Mucosa of stomach (tissue), 1 donor: Measurements from ENCODE around the gene AHCYL2.
"Not testable (repeated sequence)": the region's sequence is repeated elsewhere in the genome, so short reads cannot be mapped to it uniquely, and the experiment has no call there.

Experiments used
- H3K27me3 ChIP-seq: one replicate; pipeline ENCODE4 v1.7.0; 2013; ENCODE audit warnings: mild to moderate bottlenecking, low read length; ENCODE audit not compliant: control insufficient read depth, insufficient read depth
- H3K36me3 ChIP-seq: one replicate; pipeline ENCODE4 v1.7.0; 2013; ENCODE audit warnings: low read length; ENCODE audit not compliant: control insufficient read depth, insufficient read depth
- H3K4me1 ChIP-seq: one replicate; pipeline ENCODE4 v1.7.0; 2013; ENCODE audit warnings: mild to moderate bottlenecking, low read length; ENCODE audit not compliant: control insufficient read depth, insufficient read depth
- H3K4me3 ChIP-seq: one replicate; pipeline ENCODE4 v1.7.0; 2013; ENCODE audit warnings: low read length
- H3K9ac ChIP-seq: one replicate; pipeline ENCODE4 v1.7.0; 2013; ENCODE audit warnings: mild to moderate bottlenecking, low read length, moderate library complexity
- H3K9me3 ChIP-seq: one replicate; pipeline ENCODE4 v1.7.0; 2013; ENCODE audit warnings: mild to moderate bottlenecking, low read length, moderate library complexity; ENCODE audit not compliant: control insufficient read depth
- donor health status: Pancreatic carcinoma.

AHCYL2 gene

DNA sequence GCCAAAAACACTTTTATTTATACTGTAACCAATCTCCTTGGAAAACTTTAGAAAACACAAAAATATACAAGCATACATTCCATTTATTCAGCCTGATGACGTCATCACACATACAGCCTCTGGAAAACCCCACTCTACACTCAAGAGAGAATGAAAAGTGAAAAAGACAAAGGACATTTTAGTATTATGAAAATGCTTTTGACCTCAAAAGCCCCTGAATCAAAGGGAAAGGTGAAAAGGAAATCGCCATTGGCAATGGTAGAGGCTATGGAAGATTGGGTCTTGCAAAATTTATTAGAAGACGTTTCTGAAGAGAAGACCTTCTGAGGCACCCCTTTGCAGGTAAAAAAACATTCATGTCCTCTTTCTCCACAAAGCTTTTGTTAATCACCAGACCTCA lies 126.5 kb downstream of the AHCYL2 start:
- Histone ChIP-seq H3K27me3 (no peaks in the 10 kb centered on the region), H3K9me3 (no peaks in the 10 kb centered on the region), H3K4me1 (no peaks in the 10 kb centered on the region), H3K36me3 (no peaks in the 10 kb centered on the region), H3K9ac (no peak overlapping the region), H3K4me3 (no peak overlapping the region)

DNA sequence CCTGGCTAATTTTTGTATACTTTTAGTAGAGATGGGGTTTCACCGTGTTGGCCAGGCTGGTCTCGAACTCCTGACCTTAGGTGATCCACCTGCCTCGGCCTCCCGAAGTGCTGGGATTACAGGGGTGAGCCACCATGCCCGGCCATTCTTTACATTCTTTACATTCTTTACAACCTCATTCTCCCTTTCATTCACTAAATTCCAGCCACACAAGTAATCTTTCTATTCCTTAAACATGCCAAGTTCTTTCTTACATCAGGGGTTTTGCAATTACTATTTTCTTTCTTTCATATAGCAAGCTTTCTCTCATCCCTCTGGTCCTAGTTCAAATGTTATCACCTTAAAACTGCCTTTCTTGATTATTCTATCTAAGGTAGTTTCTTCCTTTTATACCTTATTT lies 128.3 kb downstream of the AHCYL2 start:
- H3K36me3 ChIP-seq, H3K4me3 ChIP-seq, H3K9me3 ChIP-seq, H3K9ac ChIP-seq, H3K4me1 ChIP-seq, H3K27me3 ChIP-seq: not testable (repeated sequence)

DNA sequence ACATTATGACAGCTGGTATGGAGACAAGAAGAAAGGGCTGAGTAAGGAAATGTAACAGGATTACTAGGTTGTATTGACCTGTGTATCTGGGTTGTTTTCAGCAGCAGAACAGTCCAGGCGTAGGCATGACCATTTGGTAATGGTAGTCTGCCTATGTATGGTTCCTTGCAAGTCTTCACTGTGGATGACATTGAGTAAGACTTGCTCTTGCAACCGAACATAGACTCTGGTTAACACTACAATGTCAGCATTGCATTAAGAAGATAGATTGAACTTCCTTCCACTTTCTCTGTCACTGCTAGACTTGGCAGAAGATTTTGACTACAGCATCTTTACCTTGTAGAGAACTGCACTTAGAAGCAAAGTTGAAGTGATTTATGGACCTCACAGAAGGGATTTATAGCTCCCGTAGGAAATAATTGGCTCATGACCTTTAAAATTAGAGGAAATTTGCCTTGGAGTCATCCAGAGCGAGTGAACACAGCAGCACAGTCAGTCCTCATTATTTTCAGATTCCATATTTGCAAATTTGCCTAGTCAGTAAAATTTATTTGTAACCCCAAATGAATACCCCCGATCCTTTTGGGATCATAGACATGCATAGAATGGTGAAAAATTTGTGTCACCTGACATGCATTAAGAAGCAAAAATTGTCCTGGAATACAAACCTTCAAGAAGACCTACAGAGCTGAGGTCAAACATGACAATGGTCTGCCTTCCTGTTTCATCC lies 129.8 kb downstream of the AHCYL2 start:
- no peak overlapping the region for H3K9ac ChIP-seq
- no peak overlapping the region for H3K4me3 ChIP-seq
- no peaks in the 10 kb centered on the region for H3K9me3 ChIP-seq
- H3K4me1 ChIP-seq = peaks cover 3% of the 10 kb centered on the region
- no peaks in the 10 kb centered on the region for H3K27me3 ChIP-seq
- no peaks in the 10 kb centered on the region for H3K36me3 ChIP-seq

DNA sequence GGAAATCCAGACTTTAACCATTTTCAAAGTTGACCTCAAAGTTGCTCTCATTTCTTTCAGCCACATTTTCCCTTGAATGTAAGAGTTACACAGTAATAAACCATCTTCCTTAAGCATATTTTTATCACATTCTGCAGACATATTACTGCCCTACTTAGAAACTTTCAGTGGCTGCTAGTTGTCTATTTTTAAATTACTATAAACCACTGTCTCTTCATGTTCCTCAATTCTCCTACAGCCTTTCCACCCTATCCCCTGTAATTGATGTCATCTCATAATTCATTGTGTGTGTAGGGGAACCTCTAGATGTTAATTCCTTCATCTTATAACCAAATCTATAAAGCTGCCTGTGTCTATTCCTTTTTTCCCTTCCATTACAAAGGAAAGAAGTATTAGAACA lies 131.3 kb downstream of the AHCYL2 start:
- H3K36me3 ChIP-seq = no peaks in the 10 kb centered on the region
- no peak overlapping the region for H3K9ac ChIP-seq
- H3K27me3 ChIP-seq = no peaks in the 10 kb centered on the region
- H3K9me3 ChIP-seq = no peaks in the 10 kb centered on the region
- peaks cover 4% of the 10 kb centered on the region for H3K4me1 ChIP-seq
- H3K4me3 ChIP-seq = no peak overlapping the region

DNA sequence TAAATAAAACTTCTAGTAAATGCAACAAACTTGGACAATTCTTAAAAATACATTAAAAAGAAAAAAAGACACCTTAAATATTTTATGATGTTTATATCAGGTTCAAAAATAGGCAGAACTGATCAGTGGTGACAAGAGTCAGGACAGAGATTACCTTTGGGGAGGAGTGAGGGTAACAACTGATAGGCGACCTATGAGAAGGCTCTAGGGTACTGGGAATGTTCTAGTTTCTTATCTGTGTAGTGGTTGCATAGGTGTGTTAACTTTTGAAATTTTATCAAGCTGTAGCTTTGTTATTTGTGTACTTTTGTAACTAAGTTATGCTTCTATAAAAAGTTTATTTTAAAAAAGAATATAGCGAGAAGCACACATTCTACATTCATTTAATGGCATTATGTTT lies 134.3 kb downstream of the AHCYL2 start:
- Histone ChIP-seq H3K27me3 (no peaks in the 10 kb centered on the region), H3K4me3 (no peak overlapping the region), H3K36me3 (no peaks in the 10 kb centered on the region), H3K9me3 (no peaks in the 10 kb centered on the region), H3K9ac (no peak overlapping the region), H3K4me1 (peaks cover 4% of the 10 kb centered on the region)

DNA sequence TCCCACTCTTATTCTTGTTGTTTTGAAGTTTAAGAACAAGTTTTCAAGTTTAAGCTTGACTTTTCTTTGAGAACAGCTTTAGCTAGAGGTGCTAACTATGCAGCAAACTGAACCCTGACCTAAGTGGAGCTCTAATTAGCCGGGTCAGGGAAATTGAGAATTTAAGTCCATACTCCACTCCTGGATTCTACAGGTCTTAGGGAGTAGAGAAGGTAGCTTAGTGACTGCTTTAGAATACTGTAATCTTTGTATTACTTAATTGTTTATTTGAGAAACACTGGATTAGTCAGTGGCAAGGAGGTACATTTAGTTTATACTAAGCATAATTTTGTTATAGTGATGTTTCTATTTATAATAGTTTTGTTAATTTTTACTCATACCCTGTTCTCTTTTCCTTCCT lies 134.8 kb downstream of the AHCYL2 start:
- no peaks in the 10 kb centered on the region for H3K36me3 ChIP-seq
- no peak overlapping the region for H3K4me3 ChIP-seq
- no peak overlapping the region for H3K9ac ChIP-seq
- H3K9me3 ChIP-seq = no peaks in the 10 kb centered on the region
- H3K27me3 ChIP-seq = no peaks in the 10 kb centered on the region
- peaks cover 4% of the 10 kb centered on the region for H3K4me1 ChIP-seq

DNA sequence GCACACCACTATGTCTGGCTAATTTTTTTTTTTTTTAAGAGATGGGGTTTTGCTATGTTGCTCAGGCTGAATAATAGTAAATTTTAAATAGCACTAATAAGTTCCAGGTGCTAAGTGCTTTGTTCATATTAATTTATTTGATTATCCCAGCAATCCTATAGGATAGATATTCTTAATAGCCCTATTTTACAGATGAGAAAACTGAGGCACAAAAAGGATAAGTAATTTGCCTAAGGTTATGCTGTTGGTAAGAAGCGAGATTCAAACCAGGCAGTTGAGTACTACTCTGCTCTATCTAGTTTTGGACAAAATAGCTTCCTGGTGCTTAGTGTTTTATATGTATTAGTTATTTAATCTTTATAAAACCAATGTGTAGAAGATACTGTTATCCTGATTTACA lies 136.9 kb downstream of the AHCYL2 start:
- Histone ChIP-seq H3K36me3 (no peaks in the 10 kb centered on the region), H3K4me1 (peaks cover 4% of the 10 kb centered on the region), H3K27me3 (no peaks in the 10 kb centered on the region), H3K9ac (no peak overlapping the region), H3K4me3 (no peak overlapping the region), H3K9me3 (no peaks in the 10 kb centered on the region)

DNA sequence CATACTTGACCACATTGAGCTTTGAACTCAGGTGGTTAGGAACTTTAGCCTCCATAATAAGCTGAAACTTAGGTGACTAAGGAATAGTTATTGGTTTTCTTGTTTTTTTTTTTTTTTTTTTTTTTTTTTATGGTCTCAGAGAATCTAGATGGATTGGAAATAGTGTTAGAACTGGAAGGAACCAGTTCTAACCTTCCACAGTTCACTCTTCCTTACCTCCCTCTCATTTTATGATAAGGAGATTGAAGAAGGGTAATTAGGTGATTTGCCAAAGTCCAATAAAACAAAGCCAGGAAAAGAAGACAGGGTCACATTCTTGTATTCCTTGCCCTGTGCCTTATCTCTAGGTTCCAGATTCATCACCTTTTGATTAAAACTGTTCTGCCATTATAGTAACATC lies 137.7 kb downstream of the AHCYL2 start:
- Histone ChIP-seq H3K4me1 (peaks cover 12% of the 10 kb centered on the region), H3K4me3 (no peak overlapping the region), H3K36me3 (no peaks in the 10 kb centered on the region), H3K27me3 (no peaks in the 10 kb centered on the region), H3K9ac (no peak overlapping the region), H3K9me3 (no peaks in the 10 kb centered on the region)

DNA sequence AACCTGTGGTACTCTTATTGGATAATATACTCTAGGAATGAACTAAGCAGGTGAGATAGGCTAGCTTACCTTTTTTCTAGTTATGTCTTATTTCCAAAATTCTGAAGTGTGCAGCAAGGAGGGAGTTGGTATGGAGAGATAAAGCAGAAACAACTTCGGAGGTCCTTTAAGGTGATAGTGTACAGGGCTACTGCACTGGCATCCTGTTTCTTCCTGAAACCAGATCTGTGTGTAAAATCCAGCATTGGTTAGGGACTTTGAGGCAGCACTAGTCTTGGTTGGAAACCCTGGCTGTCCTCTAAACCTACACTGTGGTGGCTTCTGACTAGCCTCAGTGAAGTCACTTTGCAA lies 142.5 kb downstream of the AHCYL2 start:
- H3K36me3 ChIP-seq = no peaks in the 10 kb centered on the region
- no peaks in the 10 kb centered on the region for H3K9me3 ChIP-seq
- no peaks in the 10 kb centered on the region for H3K27me3 ChIP-seq
- peak overlapping the region; percentile 29 for H3K4me3 ChIP-seq
- H3K4me1 ChIP-seq = peaks cover 8% of the 10 kb centered on the region
- peak overlapping the region; percentile 66 for H3K9ac ChIP-seq

DNA sequence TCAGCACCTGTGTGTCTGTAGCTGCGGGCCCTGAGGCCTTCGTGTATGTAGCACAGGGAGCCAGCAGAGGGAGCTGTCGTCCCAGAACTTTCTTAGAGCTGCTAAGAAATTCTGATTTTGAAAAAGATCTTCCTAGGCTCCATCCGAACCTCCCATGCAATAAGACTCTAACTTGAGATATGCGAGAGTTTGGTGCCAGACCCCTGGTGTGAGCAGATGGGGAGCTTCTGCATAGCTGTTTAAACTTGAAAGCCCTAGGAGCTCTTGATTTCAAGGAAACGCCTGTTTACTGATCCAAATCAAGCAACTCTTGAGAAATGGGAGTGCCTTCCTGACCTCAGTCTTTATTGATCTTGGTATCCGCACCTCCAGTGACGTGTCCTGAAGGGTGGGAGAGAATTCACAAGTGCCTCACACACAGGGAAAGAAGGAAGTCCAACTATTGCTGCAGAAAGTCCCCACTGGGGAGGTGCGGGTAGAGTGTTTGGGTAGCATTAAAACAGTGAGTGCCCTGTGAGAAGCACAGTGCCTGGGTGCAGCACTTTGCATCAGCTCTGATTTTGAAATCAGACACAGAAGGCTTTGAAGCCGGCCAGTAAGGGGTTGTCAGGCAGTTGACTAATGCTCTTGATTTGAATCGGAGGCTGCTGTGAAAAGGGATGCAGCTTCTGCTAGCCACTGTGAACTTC lies 143.0 kb downstream of the AHCYL2 start:
- H3K4me3 ChIP-seq = peak overlapping the region; percentile 29
- peaks cover 8% of the 10 kb centered on the region for H3K4me1 ChIP-seq
- H3K36me3 ChIP-seq = no peaks in the 10 kb centered on the region
- H3K27me3 ChIP-seq = no peaks in the 10 kb centered on the region
- H3K9ac ChIP-seq = peak overlapping the region; percentile 66
- no peaks in the 10 kb centered on the region for H3K9me3 ChIP-seq

DNA sequence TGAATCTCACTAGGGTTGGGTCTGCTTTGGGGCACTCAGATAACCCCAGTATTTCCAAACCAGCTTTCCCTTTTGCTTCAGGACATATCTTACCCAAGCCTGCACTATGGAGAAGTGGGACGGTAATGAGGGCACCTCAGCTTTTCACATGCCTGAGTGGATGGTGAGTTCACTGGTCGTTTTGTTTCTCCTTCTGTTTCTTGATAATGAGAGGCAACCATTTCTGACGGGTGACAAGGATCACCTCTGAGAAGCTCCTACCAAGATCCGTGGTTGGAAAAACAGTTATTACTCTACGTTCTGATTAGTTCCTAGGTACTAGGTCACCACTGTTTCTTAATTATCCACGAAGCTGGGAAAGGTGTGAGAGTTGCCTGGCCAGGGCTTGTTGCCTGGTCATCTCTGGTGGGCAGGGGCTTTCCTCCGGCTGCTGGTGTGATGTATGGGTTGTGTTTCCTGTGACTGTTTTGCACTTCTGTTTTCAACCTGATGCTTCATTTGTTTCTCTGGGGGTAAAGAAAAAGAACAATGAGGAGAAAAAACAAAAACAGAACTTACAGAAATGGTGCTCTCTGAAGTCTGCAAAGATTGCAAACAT lies 143.7 kb downstream of the AHCYL2 start:
- Histone ChIP-seq H3K9ac (peak overlapping the region; percentile 66), H3K4me3 (peak overlapping the region; percentile 29), H3K36me3 (no peaks in the 10 kb centered on the region), H3K27me3 (no peaks in the 10 kb centered on the region), H3K4me1 (peaks cover 8% of the 10 kb centered on the region), H3K9me3 (no peaks in the 10 kb centered on the region)

DNA sequence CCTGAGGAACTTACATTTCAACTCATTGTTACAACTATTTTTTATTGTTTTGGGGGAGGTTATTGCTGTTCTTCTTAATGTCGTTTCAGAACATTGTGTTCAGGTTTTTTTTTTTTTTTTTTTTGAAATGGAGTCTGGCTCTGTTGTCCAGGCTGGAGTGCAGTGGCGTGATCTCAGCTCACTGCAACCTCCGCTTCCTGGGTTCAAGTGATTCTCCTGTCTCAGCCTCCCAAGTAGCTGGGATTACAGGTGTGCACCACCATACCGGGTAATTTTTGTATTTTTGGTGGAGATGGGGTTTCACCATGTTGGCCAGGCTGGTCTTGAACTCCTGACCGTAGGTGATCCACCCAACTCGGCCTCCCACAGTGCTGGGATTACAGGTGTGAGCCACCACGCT lies 144.6 kb downstream of the AHCYL2 start:
- H3K4me3 ChIP-seq, H3K36me3 ChIP-seq, H3K9ac ChIP-seq, H3K9me3 ChIP-seq, H3K4me1 ChIP-seq, H3K27me3 ChIP-seq: not testable (repeated sequence)
